Tibial nerve (tissue), 4 donors: Measurements from ENCODE around the gene TFF3.

Experiments
- EP300 ChIP-seq, 2 donors: sonication (generic); formaldehyde crosslinking; IDR thresholded peaks; one replicate each; pipeline ENCODE4 v1.6.1; 2017; ENCODE audit warnings: antibody characterized with exemption in 2 of 2, mild to moderate bottlenecking in 1 of 2
- TF ChIP-seq, protein P1 (sequence below), 5 experiments: fragments of 200-600 bp in 3 of 5; fragments of 450-650 bp in 2 of 5; sonication (generic) in 3 of 5; IDR thresholded peaks; one replicate each; pipeline ENCODE4 v1.5.1; 2016 to 2019; ENCODE audit warnings: antibody characterized with exemption in 5 of 5, mild to moderate bottlenecking in 3 of 5, moderate library complexity in 2 of 5

DNA sequence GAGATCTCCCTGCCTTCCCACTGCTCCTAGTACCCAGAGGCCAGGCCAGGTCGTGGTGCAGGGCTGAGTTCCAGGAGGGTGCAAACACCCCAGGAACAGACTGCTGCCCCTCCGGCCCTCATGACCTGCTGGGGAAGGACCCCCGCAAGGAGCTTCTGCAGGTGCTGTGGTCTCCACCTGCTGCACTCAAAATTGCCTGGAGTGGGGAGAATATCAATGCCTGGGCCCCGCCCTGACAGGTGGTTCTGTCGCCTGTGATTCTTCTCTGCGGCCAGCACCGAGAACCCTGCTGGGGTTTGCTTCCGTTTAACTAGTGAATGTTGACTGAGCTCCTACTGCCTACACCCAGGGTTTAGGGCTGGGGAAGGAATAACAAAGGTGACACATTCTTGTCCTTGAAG is 2.1 kb upstream of the TFF3 start:
- no peak for TF ChIP-seq EP300 (IDR thresholded peaks at IDR 0.05)
- TF ChIP-seq, protein P1, sequence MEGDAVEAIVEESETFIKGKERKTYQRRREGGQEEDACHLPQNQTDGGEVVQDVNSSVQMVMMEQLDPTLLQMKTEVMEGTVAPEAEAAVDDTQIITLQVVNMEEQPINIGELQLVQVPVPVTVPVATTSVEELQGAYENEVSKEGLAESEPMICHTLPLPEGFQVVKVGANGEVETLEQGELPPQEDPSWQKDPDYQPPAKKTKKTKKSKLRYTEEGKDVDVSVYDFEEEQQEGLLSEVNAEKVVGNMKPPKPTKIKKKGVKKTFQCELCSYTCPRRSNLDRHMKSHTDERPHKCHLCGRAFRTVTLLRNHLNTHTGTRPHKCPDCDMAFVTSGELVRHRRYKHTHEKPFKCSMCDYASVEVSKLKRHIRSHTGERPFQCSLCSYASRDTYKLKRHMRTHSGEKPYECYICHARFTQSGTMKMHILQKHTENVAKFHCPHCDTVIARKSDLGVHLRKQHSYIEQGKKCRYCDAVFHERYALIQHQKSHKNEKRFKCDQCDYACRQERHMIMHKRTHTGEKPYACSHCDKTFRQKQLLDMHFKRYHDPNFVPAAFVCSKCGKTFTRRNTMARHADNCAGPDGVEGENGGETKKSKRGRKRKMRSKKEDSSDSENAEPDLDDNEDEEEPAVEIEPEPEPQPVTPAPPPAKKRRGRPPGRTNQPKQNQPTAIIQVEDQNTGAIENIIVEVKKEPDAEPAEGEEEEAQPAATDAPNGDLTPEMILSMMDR (IDR thresholded peaks at IDR 0.05): no peak
